ENCODE data around the gene RAD50.

Gene RAD50

GRCh38 chr5:132664696-132665209 is 108.0 kb downstream of the RAD50 start:
- H3K4me2 ChIP-seq (ENCODE audit: insufficient read depth, low read length, poor library complexity, severe bottlenecking), result no peak overlapping the region
- H2BK120ac ChIP-seq (ENCODE audit: low read depth, low read length), result no peak overlapping the region
- no peak overlapping the region for H3K4ac ChIP-seq (ENCODE audit: low read length)
- H3K9ac ChIP-seq (ENCODE audit: low read depth, low read length, poor library complexity), result no peak overlapping the region
- WGBS, 2 donors (ENCODE audit: extremely low coverage in 2 of 2, insufficient read length in 2 of 2, insufficient replicate concordance in 1 of 2), result no CpG with 5 or more reads among the region's 9 CpGs
- no peaks in the 10 kb centered on the region for H3K36me3 ChIP-seq (replicated peaks in 1 of 2; ENCODE audit: control insufficient read depth in 2 of 2, insufficient read depth in 2 of 2, low read length in 2 of 2)
- peak overlapping the region; percentile 26 for H3K14ac ChIP-seq (ENCODE audit: low read length)
- no peak overlapping the region for H2AFZ ChIP-seq (ENCODE audit: low read length)
- no peak overlapping the region for H2BK12ac ChIP-seq (ENCODE audit: low read length)
- no peak overlapping the region for H3K27ac ChIP-seq (replicated peaks; ENCODE audit: low read length)
- no peak for DNase-seq (ENCODE audit: low spot score)
- peak overlapping the region; percentile 20 for H2BK15ac ChIP-seq (ENCODE audit: low read length)
- no peak overlapping the region for H2BK5ac ChIP-seq (ENCODE audit: low read length)
- H2AK5ac ChIP-seq (ENCODE audit: low read depth, low read length), result peak overlapping the region; percentile 43
- H4K8ac ChIP-seq (ENCODE audit: low read depth, low read length), result no peak overlapping the region
- no peak overlapping the region for H3K4me3 ChIP-seq (ENCODE audit: low read length in 2 of 2)
- H3K9me3 ChIP-seq (replicated peaks in 1 of 2; ENCODE audit: control insufficient read depth in 2 of 2, insufficient read depth in 1 of 2, low read depth in 1 of 2, low read length in 2 of 2), result no peaks in the 10 kb centered on the region
- H3K79me1 ChIP-seq (ENCODE audit: low read depth, low read length), result no peaks in the 10 kb centered on the region
- H3K4me1 ChIP-seq (ENCODE audit: control insufficient read depth in 2 of 2, insufficient read depth in 1 of 2, low read depth in 1 of 2, low read length in 2 of 2), result peaks cover 7 to 15% of the 10 kb centered on the region in 2 donors
- no peak overlapping the region for H4K91ac ChIP-seq (ENCODE audit: low read depth, low read length, poor library complexity)
- H3K27me3 ChIP-seq (ENCODE audit: control insufficient read depth in 3 of 3, insufficient read depth in 3 of 3, low read depth in 1 of 3, low read length in 3 of 3), result peaks cover 0 to 49% (median 0%) of the 10 kb centered on the region in 3 experiments
- H3K23ac ChIP-seq (ENCODE audit: low read depth, low read length, poor library complexity), result no peak overlapping the region
- peak overlapping the region; percentile 44 for H3K18ac ChIP-seq (ENCODE audit: low read length)

GRCh38 chr5:132665574-132666080 is 108.8 kb downstream of the RAD50 start:
- peaks cover 7 to 15% of the 10 kb centered on the region in 2 donors for H3K4me1 ChIP-seq (ENCODE audit: control insufficient read depth in 2 of 2, insufficient read depth in 1 of 2, low read depth in 1 of 2, low read length in 2 of 2)
- H3K18ac ChIP-seq (ENCODE audit: low read length), result peak overlapping the region; percentile 15
- peak overlapping the region; percentile 15 for H2AK5ac ChIP-seq (ENCODE audit: low read depth, low read length)
- no peak overlapping the region for H3K4ac ChIP-seq (ENCODE audit: low read length)
- H3K27me3 ChIP-seq (ENCODE audit: control insufficient read depth in 3 of 3, insufficient read depth in 3 of 3, low read depth in 1 of 3, low read length in 3 of 3), result peaks cover 0 to 42% (median 0%) of the 10 kb centered on the region in 3 experiments
- no peak overlapping the region for H2BK15ac ChIP-seq (ENCODE audit: low read length)
- no peak for DNase-seq (ENCODE audit: low spot score)
- H4K91ac ChIP-seq (ENCODE audit: low read depth, low read length, poor library complexity), result no peak overlapping the region
- no CpG with 5 or more reads among the region's 21 CpGs for WGBS, 2 donors (ENCODE audit: extremely low coverage in 2 of 2, insufficient read length in 2 of 2, insufficient replicate concordance in 1 of 2)
- no peak overlapping the region for H2BK12ac ChIP-seq (ENCODE audit: low read length)
- H3K14ac ChIP-seq (ENCODE audit: low read length), result no peak overlapping the region
- no peak overlapping the region for H2AFZ ChIP-seq (ENCODE audit: low read length)
- H3K4me3 ChIP-seq (ENCODE audit: low read length in 2 of 2), result no peak overlapping the region
- no peaks in the 10 kb centered on the region for H3K9me3 ChIP-seq (replicated peaks in 1 of 2; ENCODE audit: control insufficient read depth in 2 of 2, insufficient read depth in 1 of 2, low read depth in 1 of 2, low read length in 2 of 2)
- no peak overlapping the region for H2BK5ac ChIP-seq (ENCODE audit: low read length)
- peak overlapping the region; percentile 75 for H3K23ac ChIP-seq (ENCODE audit: low read depth, low read length, poor library complexity)
- H3K4me2 ChIP-seq (ENCODE audit: insufficient read depth, low read length, poor library complexity, severe bottlenecking), result no peak overlapping the region
- H3K27ac ChIP-seq (replicated peaks; ENCODE audit: low read length), result no peak overlapping the region
- no peaks in the 10 kb centered on the region for H3K36me3 ChIP-seq (replicated peaks in 1 of 2; ENCODE audit: control insufficient read depth in 2 of 2, insufficient read depth in 2 of 2, low read length in 2 of 2)
- H3K9ac ChIP-seq (ENCODE audit: low read depth, low read length, poor library complexity), result no peak overlapping the region
- no peak overlapping the region for H4K8ac ChIP-seq (ENCODE audit: low read depth, low read length)
- H3K79me1 ChIP-seq (ENCODE audit: low read depth, low read length), result no peaks in the 10 kb centered on the region
- H2BK120ac ChIP-seq (ENCODE audit: low read depth, low read length), result no peak overlapping the region

- DNase-seq (ENCODE audit: low spot score), result no peak
- no peak overlapping the region for H2BK12ac ChIP-seq (ENCODE audit: low read length)
- no peak overlapping the region for H4K8ac ChIP-seq (ENCODE audit: low read depth, low read length)
- H3K79me1 ChIP-seq (ENCODE audit: low read depth, low read length), result no peaks in the 10 kb centered on the region
- peak overlapping the region; percentile 39 for H2AK5ac ChIP-seq (ENCODE audit: low read depth, low read length)
- peak overlapping the region; percentile 49 for H3K18ac ChIP-seq (ENCODE audit: low read length)
- no peak overlapping the region for H2BK5ac ChIP-seq (ENCODE audit: low read length)
- H3K36me3 ChIP-seq (replicated peaks in 1 of 2; ENCODE audit: control insufficient read depth in 2 of 2, insufficient read depth in 2 of 2, low read length in 2 of 2), result no peaks in the 10 kb centered on the region
- no peak overlapping the region for H2BK120ac ChIP-seq (ENCODE audit: low read depth, low read length)
- no peak overlapping the region for H3K14ac ChIP-seq (ENCODE audit: low read length)
- no peak overlapping the region for H3K4me2 ChIP-seq (ENCODE audit: insufficient read depth, low read length, poor library complexity, severe bottlenecking)
- no peak overlapping the region for H3K4ac ChIP-seq (ENCODE audit: low read length)
- no peak overlapping the region for H3K4me3 ChIP-seq (ENCODE audit: low read length in 2 of 2)
- no peak overlapping the region for H2AFZ ChIP-seq (ENCODE audit: low read length)
- H2BK15ac ChIP-seq (ENCODE audit: low read length), result no peak overlapping the region
- H3K9me3 ChIP-seq (replicated peaks in 1 of 2; ENCODE audit: control insufficient read depth in 2 of 2, insufficient read depth in 1 of 2, low read depth in 1 of 2, low read length in 2 of 2), result no peaks in the 10 kb centered on the region
- H3K23ac ChIP-seq (ENCODE audit: low read depth, low read length, poor library complexity), result peak overlapping the region; percentile 83
- WGBS, 2 donors (ENCODE audit: extremely low coverage in 2 of 2, insufficient read length in 2 of 2, insufficient replicate concordance in 1 of 2), result no CpG with 5 or more reads among the region's 16 CpGs
- H4K91ac ChIP-seq (ENCODE audit: low read depth, low read length, poor library complexity), result no peak overlapping the region
- H3K9ac ChIP-seq (ENCODE audit: low read depth, low read length, poor library complexity), result peak overlapping the region; percentile 9
- H3K27me3 ChIP-seq (ENCODE audit: control insufficient read depth in 3 of 3, insufficient read depth in 3 of 3, low read depth in 1 of 3, low read length in 3 of 3), result peaks cover 0 to 34% (median 0%) of the 10 kb centered on the region in 3 experiments
- peaks cover 7 to 15% of the 10 kb centered on the region in 2 donors for H3K4me1 ChIP-seq (ENCODE audit: control insufficient read depth in 2 of 2, insufficient read depth in 1 of 2, low read depth in 1 of 2, low read length in 2 of 2)
- no peak overlapping the region for H3K27ac ChIP-seq (replicated peaks; ENCODE audit: low read length)
Measured at GRCh38 chr5:132666310-132667123, 109.7 kb downstream of the RAD50 start.

- Histone ChIP-seq H3K79me1 (ENCODE audit: low read depth, low read length) (no peaks in the 10 kb centered on the region), H2BK5ac (ENCODE audit: low read length) (no peak overlapping the region), H3K14ac (ENCODE audit: low read length) (peak overlapping the region; percentile 42), H3K27ac (replicated peaks; ENCODE audit: low read length) (no peak overlapping the region), H2AFZ (ENCODE audit: low read length) (no peak overlapping the region), H4K91ac (ENCODE audit: low read depth, low read length, poor library complexity) (no peak overlapping the region), H3K4me2 (ENCODE audit: insufficient read depth, low read length, poor library complexity, severe bottlenecking) (no peak overlapping the region), H3K4me3 (ENCODE audit: low read length in 2 of 2) (no peak overlapping the region), H2AK5ac (ENCODE audit: low read depth, low read length) (no peak overlapping the region), H4K8ac (ENCODE audit: low read depth, low read length) (no peak overlapping the region), H3K27me3 (ENCODE audit: control insufficient read depth in 3 of 3, insufficient read depth in 3 of 3, low read depth in 1 of 3, low read length in 3 of 3) (peaks cover 0 to 27% (median 0%) of the 10 kb centered on the region in 3 experiments), H3K4me1 (ENCODE audit: control insufficient read depth in 2 of 2, insufficient read depth in 1 of 2, low read depth in 1 of 2, low read length in 2 of 2) (peaks cover 7 to 15% of the 10 kb centered on the region in 2 donors), H3K36me3 (replicated peaks in 1 of 2; ENCODE audit: control insufficient read depth in 2 of 2, insufficient read depth in 2 of 2, low read length in 2 of 2) (no peaks in the 10 kb centered on the region), H2BK15ac (ENCODE audit: low read length) (no peak overlapping the region), H3K18ac (ENCODE audit: low read length) (no peak overlapping the region), H3K4ac (ENCODE audit: low read length) (no peak overlapping the region), H2BK120ac (ENCODE audit: low read depth, low read length) (no peak overlapping the region), H3K9me3 (replicated peaks in 1 of 2; ENCODE audit: control insufficient read depth in 2 of 2, insufficient read depth in 1 of 2, low read depth in 1 of 2, low read length in 2 of 2) (no peaks in the 10 kb centered on the region), H2BK12ac (ENCODE audit: low read length) (no peak overlapping the region), H3K23ac (ENCODE audit: low read depth, low read length, poor library complexity) (peak overlapping the region; percentile 9), H3K9ac (ENCODE audit: low read depth, low read length, poor library complexity) (no peak overlapping the region)
- no peak for DNase-seq (ENCODE audit: low spot score)
- WGBS, 2 donors (ENCODE audit: extremely low coverage in 2 of 2, insufficient read length in 2 of 2, insufficient replicate concordance in 1 of 2), result no CpG with 5 or more reads among the region's 10 CpGs
Measured at GRCh38 chr5:132667309-132667708, 110.5 kb downstream of the RAD50 start.
